Thoracic aorta (tissue), 2 donors: Measurements from ENCODE around the gene VWA3B. TPM values are rescaled to one million over a fixed set of nuclear protein-coding genes. Genes with fewer than 3 reads are reported as not detected.
"Not testable (repeated sequence)": the region's sequence is repeated elsewhere in the genome, so short reads cannot be mapped to it uniquely, and the experiment has no call there.

Experiments
- ATAC-seq: fragments of 150-250 bp; one replicate; pipeline ENCODE4 v1.8.0; 2017; ENCODE audit warnings: low read depth; ENCODE audit not compliant: insufficient number of reproducible peaks, low FRiP score
- DNase-seq: peaks from one replicate; pipeline ENCODE4 v3.0.0-alpha.2; 2020; ENCODE audit warnings: low spot score
- H3K27ac ChIP-seq, 2 donors: fragments of 200-600 bp; sonication (generic); 1 replicate in 1 of 2; 2 replicates in 1 of 2; pipeline ENCODE4 v1.5.1; 2016; ENCODE audit warnings: mild to moderate bottlenecking in 2 of 2, moderate library complexity in 2 of 2
- H3K27me3 ChIP-seq: fragments of 200-600 bp; sonication (generic); replicated peaks from 2 replicates; pipeline ENCODE4 v1.6.0; 2016; ENCODE audit warnings: mild to moderate bottlenecking; ENCODE audit not compliant: insufficient read depth
- H3K36me3 ChIP-seq: fragments of 200-600 bp; sonication (generic); one replicate; pipeline ENCODE4 v1.5.1; 2016
- H3K4me1 ChIP-seq, 2 donors: fragments of 200-600 bp; sonication (generic); 1 replicate in 1 of 2; 2 replicates in 1 of 2; pipeline versions ENCODE4 v1.5.1 to v1.6.0; 2016; ENCODE audit warnings: low read depth in 2 of 2, mild to moderate bottlenecking in 1 of 2; ENCODE audit not compliant: control insufficient read depth in 1 of 2
- H3K4me3 ChIP-seq: fragments of 200-600 bp; sonication (generic); 2 replicates; pipeline ENCODE4 v1.5.1; 2016; ENCODE audit warnings: mild to moderate bottlenecking
- H3K9me3 ChIP-seq: fragments of 200-600 bp; sonication (generic); 2 replicates; pipeline ENCODE4 v1.5.1; 2016
- CTCF ChIP-seq: fragments of 200-600 bp; sonication (generic); IDR thresholded peaks from one replicate; pipeline ENCODE4 v1.5.1; 2019; ENCODE audit warnings: antibody characterized with exemption
- total RNA-seq, 2 donors: library from RNA; depleted of rRNA; stranded (reverse); fragments of >200 nt; gene quantifications; one replicate each; pipeline versions ENCODE4 v1.1.0 to v1.2.3, GENCODE V29; 2016

The VWA3B gene
- total RNA-seq, 2 donors from 2014 or later, result 0.27 TPM; not detected in 1

GRCh38 chr2:98145070-98145469 is 58.1 kb downstream of the VWA3B start:
- H3K4me3 ChIP-seq, result peak overlapping the region; percentile 48
- no peaks in the 10 kb centered on the region for H3K27me3 ChIP-seq
- TF ChIP-seq CTCF, result no peak
- ATAC-seq (peak; percentile 62), DNase-seq (no peak)
- H3K4me1 ChIP-seq, result peaks cover 10 to 12% of the 10 kb centered on the region in 2 donors
- no peaks in the 10 kb centered on the region for H3K9me3 ChIP-seq
- H3K36me3 ChIP-seq, result no peaks in the 10 kb centered on the region
- peak overlapping the region; percentile 24 to 81 for H3K27ac ChIP-seq

- DNase-seq, ATAC-seq, H3K9me3 ChIP-seq, H3K27ac ChIP-seq, H3K36me3 ChIP-seq, H3K27me3 ChIP-seq, H3K4me3 ChIP-seq: not testable (repeated sequence)
- H3K4me1 ChIP-seq, result peaks cover 10 to 15% of the 10 kb centered on the region in 2 donors
These were observed 60.9 kb downstream of the VWA3B start for GRCh38 chr2:98147900-98148299.

DNA sequence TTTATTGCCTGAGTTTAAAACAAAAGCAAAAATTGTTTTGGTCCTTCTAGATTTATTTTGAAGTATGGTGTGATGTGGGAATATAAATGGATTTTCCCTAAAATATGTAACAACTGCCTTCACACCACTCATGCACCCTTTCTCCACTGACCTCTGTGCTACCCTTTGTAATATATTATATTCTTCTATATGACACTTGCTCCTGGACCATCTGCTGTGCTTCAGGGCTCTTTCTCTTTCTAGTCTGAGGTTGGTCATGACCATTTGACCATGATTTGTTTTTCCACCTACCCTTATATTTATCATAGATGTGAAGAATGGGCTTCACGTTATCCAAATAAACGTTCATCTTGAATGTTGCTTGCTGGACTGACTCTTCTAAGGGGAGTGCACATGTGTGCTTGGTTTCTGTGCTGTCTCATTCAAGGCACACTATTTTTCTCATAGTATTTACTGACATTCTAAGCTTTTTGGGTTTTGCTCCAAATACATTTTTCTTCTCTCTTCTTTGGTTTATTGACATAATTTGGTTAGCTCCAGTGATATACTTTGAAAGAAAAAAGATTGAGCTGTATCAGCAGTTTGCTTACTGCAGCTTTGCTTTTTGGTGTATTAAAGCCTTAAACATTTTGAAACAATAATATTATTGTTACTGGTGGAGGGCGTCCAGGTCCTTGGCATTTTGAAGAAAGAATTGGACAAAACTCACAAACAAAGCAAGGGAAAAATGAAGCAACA is 61.8 kb downstream of the VWA3B start:
- ATAC-seq (no peak), DNase-seq (no peak)
- Histone ChIP-seq H3K27me3 (no peaks in the 10 kb centered on the region), H3K9me3 (no peaks in the 10 kb centered on the region), H3K4me3 (peak overlapping the region; percentile 62), H3K36me3 (no peaks in the 10 kb centered on the region), H3K4me1 (peaks cover 10 to 23% of the 10 kb centered on the region in 2 donors), H3K27ac (peak overlapping the region; percentile 70 to 79)
- TF ChIP-seq CTCF, result no peak

DNA sequence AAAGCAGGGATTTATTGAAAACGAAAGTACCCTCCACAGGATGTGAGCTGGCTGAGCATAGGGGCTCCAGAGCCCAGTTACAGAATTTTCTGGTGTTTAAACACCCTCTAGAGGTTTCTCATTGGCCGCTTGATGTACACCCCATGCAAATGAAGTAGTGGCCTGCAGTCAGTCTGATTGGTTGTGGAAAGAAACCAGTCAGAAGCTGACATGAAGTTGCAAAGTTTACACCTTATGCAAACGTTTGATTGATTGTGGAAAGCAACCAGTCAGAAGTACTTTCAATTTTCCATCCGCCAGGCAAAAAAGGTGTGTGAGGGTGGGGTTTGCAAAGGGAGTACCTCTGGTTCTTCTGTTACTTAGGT is 62.3 kb downstream of the VWA3B start:
- H3K9me3 ChIP-seq, result no peaks in the 10 kb centered on the region
- ATAC-seq (peak; percentile 58), DNase-seq (no peak)
- H3K27me3 ChIP-seq, result no peaks in the 10 kb centered on the region
- TF ChIP-seq CTCF, result no peak
- peaks cover 10 to 28% of the 10 kb centered on the region in 2 donors for H3K4me1 ChIP-seq
- no peaks in the 10 kb centered on the region for H3K36me3 ChIP-seq
- H3K4me3 ChIP-seq, result peak overlapping the region; percentile 62
- peak overlapping the region; percentile 70 to 79 for H3K27ac ChIP-seq

- no peaks in the 10 kb centered on the region for H3K27me3 ChIP-seq
- H3K4me3 ChIP-seq, result peak overlapping the region; percentile 37
- H3K27ac ChIP-seq, result peak overlapping the region; percentile 53 to 72
- no peak for ATAC-seq
- peaks cover 12 to 34% of the 10 kb centered on the region in 2 donors for H3K4me1 ChIP-seq
- no peaks in the 10 kb centered on the region for H3K9me3 ChIP-seq
- no peak for TF ChIP-seq CTCF
- no peak for DNase-seq
- no peaks in the 10 kb centered on the region for H3K36me3 ChIP-seq
These were observed 66.5 kb downstream of the VWA3B start for GRCh38 chr2:98153481-98153880.

- DNase-seq, result no peak
- no peak for ATAC-seq
- peaks cover 7 to 46% of the 10 kb centered on the region in 2 donors for H3K4me1 ChIP-seq
- H3K36me3 ChIP-seq, result no peaks in the 10 kb centered on the region
- no peaks in the 10 kb centered on the region for H3K27me3 ChIP-seq
- H3K9me3 ChIP-seq, result no peaks in the 10 kb centered on the region
- no peak for TF ChIP-seq CTCF
- H3K4me3 ChIP-seq, result no peak overlapping the region
- H3K27ac ChIP-seq, result no peak overlapping the region
These were observed 68.3 kb downstream of the VWA3B start for GRCh38 chr2:98155291-98155690.
